HG03342 (cell line): ENCODE data around the gene LEKR1.
"Not testable (repeated sequence)": the region's sequence is repeated elsewhere in the genome, so short reads cannot be mapped to it uniquely, and the experiment has no call there.

Source experiments
- ATAC-seq: cut with Tn5 transposase; IDR thresholded peaks from one replicate; pipeline ENCODE4 v1.9.1; 2021; ENCODE audit warnings: mild to moderate bottlenecking, moderate library complexity; ENCODE audit not compliant: unreplicated experiment

LEKR1 gene

DNA sequence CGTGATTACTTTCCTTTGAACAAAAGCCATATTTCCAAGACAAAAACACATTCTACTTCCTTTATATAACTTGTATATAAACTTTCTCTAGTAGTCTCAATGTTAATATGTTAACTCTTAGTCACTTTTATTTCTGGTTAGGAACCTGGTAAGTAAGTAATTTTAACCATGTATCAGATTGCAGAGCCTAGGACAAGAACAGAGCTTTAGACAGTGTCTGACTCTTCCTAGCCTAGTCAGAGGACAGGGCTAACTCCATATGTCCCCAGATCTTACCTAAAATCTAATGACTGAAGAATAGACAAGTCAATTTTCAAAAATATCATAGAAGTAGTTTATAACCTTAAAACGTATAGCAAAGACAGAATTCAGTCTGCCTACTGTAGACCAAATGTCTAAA is 8.3 kb downstream of the LEKR1 start:
- no peak for ATAC-seq

DNA sequence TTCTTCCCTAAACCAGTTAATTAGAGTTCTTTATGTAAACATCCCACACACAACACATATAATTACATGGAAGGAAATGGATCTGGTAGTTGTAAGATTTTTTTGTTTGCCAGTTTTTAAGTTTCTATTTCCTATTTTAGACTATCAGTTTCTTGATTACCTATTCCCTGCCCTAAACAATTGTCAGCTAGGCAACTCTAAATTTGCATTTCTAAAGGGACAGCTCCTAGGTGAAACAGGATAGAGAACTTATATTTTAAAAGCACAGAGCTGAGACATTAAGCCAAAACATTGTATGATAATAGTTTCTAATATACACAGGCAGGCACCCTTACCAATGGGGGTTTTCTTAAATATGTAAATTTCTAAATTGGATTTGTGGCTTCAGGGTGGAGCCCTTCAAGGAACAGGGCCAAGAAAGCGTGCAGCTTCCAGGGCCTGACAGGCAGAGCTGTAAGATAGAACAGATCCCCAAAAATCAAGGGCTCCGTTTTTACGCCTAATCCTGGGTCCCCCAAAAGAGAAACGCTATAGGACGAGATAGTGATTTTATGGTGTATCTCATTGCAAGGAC is 8.9 kb downstream of the LEKR1 start:
- peak; percentile 77 for ATAC-seq

DNA sequence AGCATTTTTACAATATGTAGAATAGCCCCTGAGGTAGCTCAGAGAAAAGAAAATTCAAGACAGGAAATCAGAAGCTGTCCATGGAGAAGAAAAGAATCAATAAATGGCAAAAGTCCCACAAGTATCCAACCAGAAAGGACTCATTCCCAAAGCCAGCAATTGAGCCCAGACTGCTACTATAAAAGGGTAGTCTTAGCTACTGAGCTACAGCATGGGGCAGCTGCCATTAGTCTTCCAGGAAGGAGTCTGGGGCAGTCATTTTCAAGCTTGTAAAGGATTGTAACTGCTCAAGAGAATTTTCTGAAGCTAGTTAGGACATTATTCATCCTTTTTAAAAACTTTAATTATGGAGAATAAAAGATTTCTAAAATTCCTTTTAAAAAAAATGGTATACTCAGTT is 10.5 kb downstream of the LEKR1 start:
- ATAC-seq, result no peak

DNA sequence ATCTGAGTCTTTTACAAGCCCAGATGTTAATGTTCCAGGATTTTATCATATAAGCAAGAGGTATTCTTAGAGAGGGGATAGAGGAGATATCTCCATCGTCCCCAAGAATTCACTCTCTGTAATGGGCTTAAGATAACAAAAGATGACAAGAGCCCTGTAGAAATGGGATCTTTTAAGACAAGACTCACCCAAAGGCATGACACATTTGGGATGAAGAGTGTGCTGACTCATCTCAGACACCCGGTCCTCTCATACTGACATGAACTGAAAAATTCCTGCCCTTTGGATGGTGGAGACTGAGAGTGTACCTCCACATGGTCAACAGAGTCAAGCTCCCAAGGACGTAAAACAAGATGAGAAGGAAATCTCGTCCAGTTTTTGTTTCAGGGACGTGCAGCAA is 11.0 kb downstream of the LEKR1 start:
- no peak for ATAC-seq

DNA sequence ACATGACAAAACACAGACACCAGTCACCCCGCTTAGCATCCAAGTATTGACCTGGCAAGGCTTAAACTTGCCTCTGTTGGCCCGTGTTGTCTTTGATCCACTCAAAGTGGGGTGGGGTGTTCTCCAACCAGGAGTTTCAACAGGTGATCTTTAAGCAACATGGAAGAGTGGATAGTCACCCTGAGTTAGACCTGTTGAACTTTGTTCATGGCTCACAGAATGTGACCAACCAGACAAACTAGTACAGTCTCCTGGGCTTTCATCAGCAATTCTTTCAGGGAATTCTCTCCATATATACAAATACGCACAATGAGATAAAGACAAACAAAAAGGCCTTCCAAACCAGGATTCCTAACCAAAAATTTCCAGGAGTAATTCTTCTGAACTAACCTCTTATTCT is 11.9 kb downstream of the LEKR1 start:
- no peak for ATAC-seq

DNA sequence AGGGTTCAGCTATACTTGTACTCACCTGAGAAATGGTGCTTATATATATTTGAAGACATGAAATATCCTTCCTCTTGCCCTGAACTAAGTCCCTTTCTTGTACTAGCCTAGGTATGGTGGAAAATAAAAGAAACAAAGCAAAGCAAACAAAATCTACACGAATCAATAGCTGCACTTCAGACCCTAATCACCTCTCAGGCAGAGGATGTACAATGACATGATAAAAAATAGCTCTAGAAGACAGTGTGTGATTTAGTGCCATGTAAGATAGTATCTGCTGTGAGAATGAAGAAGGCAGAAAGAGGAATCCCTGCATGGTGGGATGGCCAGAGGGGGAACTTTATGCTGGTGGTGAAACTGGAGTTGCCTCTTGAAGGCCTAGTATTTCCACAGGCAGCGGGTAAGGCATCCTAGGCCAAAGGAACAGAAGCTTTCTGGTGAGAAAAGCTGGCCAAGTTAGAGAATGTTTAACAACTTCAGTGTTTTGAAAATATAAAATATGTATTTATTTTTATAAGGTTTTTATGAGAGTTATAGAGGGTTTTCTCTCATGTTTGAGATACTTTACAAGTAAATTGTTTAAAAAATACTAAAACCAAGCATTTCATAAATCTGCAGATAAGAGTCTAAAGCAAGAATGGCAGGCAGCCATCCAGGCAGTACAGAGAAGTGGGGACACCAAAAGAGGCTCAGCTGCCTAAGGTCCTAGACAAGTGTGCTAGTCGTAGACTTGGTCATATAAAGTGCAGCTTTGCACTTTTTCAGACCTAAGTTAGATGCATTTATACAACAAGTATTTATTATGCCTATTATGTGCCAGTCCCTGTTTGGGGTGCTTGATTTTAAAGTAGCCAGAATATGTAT is 14.9 kb downstream of the LEKR1 start:
- no peak for ATAC-seq

DNA sequence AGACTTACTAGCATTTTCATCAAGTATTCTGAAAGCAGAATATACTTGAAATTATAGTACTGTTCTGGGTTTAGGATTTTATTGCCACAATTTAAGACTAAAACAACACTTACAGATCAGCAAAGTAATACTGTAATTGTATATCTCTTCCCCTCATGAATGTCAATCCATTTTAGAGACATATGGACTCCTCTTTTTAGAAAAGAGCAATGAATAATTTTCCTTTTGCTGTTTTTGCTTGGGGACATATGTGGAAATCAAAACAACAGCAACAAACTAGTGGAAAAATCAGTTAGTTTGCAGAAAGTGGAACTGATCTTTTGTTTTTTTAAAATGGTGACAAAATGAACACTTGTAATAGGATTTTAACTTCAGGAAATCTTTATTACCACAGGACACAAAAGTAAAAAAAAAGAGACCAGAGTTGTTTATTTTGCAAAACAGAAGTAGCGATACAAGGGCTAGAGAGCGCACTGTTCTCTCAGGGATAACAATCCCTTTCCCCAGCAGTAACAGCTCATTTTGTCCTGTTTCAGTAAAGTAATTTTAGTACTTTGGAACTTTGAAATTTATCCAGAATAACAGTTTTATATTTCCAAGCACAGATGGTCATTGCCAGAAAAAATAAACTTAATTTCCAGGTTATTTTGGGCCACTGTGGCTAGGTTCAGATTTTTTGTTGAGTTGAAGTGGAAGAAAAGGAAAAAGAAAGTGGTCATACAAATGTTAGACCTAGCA is 17.1 kb downstream of the LEKR1 start:
- no peak for ATAC-seq

DNA sequence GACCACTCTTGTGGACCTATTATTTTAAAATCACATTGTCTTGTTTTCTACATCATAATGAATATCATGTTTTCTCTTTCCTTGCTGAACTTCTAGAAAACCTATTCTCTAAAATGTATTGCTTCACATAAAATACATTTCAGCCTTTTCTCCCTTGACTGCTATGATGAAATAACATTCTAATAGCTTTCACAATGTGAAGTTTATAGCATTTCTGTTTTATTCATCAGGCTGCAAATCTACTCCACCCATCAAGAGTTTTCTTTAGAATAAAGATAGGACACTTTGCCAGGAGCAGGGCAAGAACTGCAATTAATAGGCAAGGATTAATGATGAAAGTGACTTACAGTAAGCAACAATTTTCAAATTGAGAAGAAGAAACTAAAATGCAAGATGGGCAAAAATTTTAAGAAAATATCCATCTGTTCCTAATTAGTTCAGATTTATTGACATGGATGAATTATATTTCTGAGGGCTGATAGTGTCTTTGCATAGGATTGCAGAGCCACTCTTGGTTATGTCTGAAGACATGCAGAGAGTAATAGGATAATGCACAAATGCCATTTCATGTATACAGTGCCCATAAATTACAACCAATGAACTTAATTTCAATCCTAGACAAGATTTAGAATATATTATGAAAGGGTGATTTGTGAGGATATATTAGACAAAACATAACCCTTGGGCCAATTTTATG is 21.7 kb downstream of the LEKR1 start:
- ATAC-seq, result no peak

DNA sequence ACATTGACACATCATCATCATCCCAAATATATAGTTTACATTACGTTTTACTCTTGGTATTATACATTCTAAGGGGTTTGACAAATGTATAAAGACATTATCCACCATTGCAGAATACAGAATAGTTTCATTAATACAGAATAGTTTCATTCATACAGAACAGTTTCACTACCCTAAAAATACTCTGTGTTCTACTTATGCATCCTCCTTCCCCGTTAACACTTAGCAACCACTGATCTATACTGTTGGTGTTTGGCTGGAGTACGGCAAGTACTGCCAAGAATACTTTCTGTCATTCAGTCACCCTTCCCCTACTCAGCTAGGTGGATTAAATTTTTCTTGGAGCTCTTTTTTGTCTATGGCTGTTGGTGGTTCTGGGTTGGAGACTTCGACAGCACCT is 33.4 kb downstream of the LEKR1 start:
- ATAC-seq, result peak; percentile 100

DNA sequence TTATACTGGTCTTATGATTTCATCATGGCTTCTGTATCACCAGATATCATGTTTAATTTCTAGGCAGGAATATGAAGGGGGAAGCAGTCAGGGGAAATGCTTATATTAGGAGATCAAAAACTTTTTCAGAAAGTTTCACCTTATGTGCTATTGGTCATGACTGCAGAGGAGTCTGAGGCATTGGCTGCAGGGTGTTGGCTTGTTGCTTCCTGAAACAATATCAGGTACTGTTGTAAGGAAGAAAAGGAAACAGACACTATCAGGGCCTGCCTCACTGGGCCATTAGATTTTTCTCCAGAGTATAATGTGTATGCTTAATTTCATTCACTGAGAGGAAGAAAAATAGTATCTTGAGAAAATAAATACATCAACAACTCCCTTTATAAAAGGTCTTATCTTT is 34.7 kb downstream of the LEKR1 start:
- ATAC-seq, result no peak

DNA sequence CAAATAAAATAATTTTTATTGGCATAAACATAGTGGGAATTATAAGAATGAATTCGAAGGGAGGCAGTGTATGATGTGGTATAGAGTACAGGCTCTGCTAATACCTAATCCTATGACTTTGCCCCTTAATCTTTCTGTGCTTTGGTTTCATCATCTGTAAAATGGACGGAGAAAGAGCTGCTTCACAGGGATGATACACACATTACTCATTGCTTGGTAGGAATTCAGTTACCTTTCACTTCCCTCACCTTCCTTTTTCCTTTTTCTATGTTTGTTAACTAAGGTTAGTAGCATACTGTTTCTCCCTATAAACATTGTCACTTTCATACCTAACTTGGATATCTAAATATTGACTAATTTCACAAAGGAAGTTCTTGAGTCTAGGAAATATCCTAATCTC is 36.2 kb downstream of the LEKR1 start:
- no peak for ATAC-seq

DNA sequence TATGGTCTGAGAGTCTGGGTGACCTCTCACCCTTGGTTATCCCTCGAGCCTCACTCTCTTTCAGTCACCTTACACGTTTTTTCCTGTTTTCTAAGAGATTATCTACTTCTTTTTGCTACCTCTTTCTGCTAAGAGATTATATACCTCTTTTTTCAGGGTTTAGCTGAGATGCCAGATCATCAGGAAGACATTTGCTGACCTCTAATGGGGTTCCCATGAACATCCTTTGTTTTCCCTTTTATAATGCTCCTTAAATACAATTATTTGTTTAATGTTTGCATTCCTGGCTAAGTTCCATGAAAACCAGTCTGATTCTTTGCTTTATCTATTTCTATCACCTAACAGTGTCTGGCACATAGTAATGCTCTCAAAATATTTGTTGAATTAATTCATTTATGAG is 39.6 kb downstream of the LEKR1 start:
- no peak for ATAC-seq

DNA sequence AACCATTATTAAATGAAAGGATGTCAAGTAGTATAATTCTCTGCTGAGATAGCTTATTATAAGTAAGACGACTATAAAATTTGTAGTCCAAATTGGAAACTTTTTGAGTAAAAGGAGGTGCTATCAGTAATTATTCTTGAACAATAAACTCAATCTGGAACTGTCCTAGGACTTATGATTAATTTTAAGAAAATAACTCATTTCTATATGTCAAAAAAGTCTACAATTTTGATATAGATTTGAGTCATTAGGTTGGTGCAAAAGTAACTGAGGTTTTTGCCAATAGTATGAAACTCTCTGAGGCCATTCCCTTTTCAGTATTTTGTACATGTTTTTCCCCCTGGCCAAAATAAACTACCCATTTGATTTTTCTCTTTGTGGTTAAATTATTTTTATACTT is 41.0 kb downstream of the LEKR1 start:
- ATAC-seq, result no peak

DNA sequence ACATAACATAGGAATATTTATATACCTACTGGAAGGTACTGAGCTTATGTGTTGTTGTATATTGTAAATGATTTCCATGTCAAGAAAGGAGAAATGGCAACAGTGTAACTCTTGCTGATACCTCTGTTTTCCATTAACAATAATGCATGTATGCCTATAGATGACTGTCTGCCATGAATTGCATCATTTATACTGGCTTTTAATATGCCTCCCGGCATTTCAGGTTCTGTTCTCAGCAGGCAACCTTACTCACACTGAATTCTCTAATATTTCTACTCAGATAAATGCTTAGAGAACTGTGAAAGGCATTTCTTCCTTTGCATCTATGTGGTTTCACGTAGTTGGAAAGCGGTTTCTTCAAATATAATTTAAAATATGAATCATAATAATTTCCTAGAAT is 41.8 kb downstream of the LEKR1 start:
- no peak for ATAC-seq

DNA sequence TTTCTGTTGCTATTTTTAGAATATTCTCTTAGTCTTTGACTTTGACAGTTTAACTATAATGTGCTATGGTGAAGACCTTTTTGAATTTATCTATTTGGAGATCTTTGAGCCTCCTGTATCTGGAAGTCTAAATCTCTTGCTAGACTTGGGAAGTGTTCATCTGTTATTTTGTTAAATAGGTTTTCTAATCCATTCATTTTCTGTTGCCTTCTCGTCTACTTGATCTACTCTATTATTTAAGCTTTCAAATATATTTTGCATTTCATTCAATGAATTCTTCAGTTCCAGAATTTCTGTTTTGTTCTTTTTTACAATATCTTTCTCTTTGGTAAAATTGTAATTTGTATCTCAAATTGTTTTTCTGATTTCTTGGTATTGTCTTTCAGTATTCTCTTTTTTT is 47.8 kb downstream of the LEKR1 start:
- ATAC-seq, result no peak

DNA sequence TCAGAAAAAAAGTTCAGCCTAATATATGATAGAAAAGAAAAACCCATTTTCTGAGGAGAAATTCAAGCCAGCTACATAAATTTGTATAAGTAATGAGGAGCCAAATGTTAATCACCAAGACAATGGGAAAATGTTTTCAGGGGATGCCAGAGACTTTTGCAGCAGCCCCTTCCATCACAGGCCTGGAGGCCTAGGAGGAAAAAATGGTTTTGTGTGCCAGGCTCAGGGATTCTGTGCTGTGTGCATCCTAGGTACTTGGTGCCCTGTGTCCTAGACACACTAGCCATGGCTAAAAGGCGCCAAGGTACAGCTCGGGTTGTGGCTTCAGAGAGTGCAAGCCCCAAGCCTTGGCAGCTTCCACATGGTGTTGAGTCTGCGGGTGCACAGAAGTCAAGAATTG is 53.3 kb downstream of the LEKR1 start:
- ATAC-seq, result not testable (repeated sequence)

DNA sequence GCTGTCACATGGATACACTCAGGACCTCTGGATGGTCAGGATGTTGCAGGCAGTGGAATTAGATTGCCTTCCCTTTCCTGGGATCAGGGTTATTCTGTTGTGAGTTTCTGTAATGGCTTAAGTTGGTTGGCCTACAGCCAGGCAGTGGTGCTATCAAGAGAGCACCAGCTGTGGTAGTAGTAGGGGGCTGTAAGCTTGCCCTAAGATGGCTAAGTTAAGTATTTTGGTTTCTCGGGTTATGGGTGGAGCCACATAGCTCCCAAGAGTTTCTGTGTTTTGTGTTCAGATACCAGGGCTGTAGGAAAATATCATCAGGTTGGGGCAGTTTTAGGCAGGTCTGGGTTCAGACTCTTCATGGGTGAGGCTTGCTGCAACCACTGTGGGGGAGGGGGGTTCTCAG is 59.6 kb downstream of the LEKR1 start:
- no peak for ATAC-seq

DNA sequence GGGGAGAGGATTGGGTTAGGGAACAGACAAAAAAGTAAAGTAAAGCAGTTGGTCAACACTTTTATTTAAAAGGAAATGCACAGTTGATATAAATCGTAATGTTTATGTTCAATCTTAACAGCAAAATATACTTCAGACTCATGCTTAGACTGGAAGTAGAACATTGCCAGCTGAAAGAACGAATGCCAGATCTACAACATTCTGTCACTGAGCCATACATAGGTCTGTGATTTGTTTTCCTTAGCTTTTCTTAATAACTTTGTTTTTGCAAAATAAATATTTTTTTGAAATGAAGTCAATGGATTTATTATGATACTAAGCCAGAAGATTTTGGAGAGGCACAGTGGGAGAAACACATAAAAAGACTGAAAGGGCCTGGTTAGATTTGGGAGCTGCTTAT is 62.0 kb downstream of the LEKR1 start:
- no peak for ATAC-seq

DNA sequence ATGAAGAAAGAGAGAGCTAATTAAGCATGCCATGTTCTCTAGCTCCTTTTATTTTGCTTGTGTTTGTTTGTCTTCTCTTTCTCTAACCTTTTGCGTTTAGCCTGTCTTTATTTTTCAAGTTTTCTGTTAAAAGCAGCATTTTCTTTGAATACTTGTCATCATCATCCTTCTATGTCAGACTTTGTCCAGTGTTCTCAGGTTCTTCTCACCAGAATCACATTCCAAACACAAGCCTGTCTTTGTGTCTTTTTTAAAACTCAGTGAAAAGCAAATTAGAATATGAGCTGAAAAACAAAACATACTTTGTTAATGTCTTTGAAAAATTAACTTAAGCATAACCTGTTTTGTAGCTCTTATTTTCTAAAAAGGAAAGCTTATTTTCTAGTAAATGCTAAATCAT is 62.4 kb downstream of the LEKR1 start:
- ATAC-seq, result no peak

DNA sequence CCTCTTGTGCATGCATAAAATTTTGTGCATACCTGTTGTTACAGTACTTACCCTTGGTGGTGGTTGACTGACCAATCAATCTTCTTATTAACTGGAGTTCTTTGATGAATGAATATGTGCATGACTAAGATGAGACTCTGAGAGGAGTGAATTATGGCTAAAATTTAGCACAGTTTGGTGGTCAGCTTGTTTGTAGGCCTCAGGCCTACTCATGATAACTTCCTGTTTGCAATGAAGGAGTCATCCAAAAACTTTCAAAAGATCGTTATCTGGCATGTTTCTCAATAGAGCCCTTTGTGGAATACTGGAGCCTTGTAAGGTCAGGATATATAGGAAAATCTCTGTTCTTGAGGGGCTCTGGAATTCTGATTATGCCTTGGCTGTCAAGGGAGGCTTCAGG is 66.5 kb downstream of the LEKR1 start:
- no peak for ATAC-seq

DNA sequence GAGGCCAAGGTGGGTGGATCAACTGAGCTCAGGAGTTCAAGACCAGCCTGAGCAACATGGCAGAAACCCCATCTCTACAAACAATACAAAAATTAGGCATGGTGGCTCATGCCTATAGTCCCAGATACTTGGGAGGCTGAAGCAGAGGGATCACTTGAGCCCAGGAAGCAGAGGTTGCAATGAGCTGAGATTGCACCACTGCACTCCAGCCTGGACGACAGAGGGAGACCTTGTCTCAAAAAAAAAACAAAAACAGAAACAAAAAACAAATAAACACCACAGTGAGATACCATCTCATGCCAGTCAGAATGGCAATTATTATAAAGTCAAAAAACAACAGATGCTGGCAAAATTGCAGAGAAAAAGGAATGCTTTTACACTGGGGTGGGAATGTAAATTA is 69.2 kb downstream of the LEKR1 start:
- ATAC-seq, result not testable (repeated sequence)
